ENCODE results near the gene FER. TPM values are rescaled to one million over a fixed set of nuclear protein-coding genes. Genes with fewer than 3 reads are reported as not detected.

Gene FER
- total and polyA plus RNA-seq, 2 experiments from 2014 or later = 10.6 to 29.4 TPM

DNA sequence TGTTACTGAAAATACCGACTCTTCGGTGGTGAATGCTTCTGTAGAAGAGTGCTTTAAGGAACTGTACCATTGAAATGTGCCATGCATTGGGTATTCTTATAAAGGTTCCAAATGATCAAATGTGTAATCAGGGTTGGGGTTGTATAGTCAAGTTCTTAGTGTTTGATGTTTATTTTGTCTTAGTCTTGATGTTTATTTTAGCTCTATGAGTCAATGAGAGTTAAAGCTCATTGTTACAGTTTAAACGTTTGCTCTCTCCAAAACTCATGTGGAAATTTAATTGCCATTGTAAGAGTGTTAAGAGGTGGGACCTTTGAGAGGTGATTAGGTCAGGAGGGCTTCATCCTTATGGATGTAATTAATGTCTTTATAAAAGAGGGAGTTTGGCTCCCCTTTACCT, 153.0 kb downstream of the FER start:
- Histone ChIP-seq H3K79me2 (no peaks in the 10 kb centered on the region), H3K27me3 (no peaks in the 10 kb centered on the region), H2AFZ (no peak overlapping the region), H3K9me3 (ENCODE audit: low read depth) (no peaks in the 10 kb centered on the region), H3K36me3 (replicated peaks; ENCODE audit: insufficient read depth, low read depth) (no peaks in the 10 kb centered on the region), H3K4me3 (no peak overlapping the region), H3K4me2 (no peak overlapping the region), H3K4me1 (ENCODE audit: insufficient read depth) (no peaks in the 10 kb centered on the region), H4K20me1 (ENCODE audit: insufficient read depth, poor library complexity, severe bottlenecking) (no peaks in the 10 kb centered on the region), H3K27ac (no peak overlapping the region), H3K9me2 (replicated peaks; ENCODE audit: insufficient read depth) (no peaks in the 10 kb centered on the region)
- no peak for DNase-seq (ENCODE audit: low spot score)
- no peak for TF ChIP-seq EZH2 (IDR thresholded peaks at IDR 0.05; ENCODE audit: borderline replicate concordance)
- TF ChIP-seq, protein P1, sequence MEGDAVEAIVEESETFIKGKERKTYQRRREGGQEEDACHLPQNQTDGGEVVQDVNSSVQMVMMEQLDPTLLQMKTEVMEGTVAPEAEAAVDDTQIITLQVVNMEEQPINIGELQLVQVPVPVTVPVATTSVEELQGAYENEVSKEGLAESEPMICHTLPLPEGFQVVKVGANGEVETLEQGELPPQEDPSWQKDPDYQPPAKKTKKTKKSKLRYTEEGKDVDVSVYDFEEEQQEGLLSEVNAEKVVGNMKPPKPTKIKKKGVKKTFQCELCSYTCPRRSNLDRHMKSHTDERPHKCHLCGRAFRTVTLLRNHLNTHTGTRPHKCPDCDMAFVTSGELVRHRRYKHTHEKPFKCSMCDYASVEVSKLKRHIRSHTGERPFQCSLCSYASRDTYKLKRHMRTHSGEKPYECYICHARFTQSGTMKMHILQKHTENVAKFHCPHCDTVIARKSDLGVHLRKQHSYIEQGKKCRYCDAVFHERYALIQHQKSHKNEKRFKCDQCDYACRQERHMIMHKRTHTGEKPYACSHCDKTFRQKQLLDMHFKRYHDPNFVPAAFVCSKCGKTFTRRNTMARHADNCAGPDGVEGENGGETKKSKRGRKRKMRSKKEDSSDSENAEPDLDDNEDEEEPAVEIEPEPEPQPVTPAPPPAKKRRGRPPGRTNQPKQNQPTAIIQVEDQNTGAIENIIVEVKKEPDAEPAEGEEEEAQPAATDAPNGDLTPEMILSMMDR (IDR thresholded peaks at IDR 0.05; ENCODE audit: poor library complexity) = no peak
- no peak for TF ChIP-seq EZH2phosphoT487 (IDR thresholded peaks at IDR 0.05; ENCODE audit: low read depth, severe bottlenecking, unreplicated experiment)
- 70% methylated on average over 3 of the region's 3 CpGs for WGBS (ENCODE audit: low lambda C conversion rate, missing lambda C conversion rate)

DNA sequence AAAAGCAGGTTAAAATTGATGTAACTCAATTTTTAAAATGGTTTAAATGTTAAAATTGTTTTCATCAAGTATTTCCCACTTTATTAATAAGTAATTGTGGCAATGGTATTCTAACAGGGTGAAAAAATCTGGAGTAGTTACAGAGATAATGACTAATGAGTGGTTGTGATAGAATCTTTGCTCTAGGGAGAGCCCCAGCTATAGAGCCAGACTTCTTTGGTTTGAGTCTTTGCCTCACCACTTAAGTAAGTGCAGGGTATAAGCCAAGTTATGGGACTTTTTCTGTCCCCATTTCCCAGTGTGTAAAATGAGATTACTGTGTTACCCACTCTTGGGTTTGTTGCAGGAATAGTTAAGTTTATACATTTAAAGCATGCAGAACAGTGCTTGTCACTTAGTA, 158.1 kb downstream of the FER start:
- Histone ChIP-seq H3K27me3 (no peaks in the 10 kb centered on the region), H3K4me1 (ENCODE audit: insufficient read depth) (no peaks in the 10 kb centered on the region), H3K9me2 (replicated peaks; ENCODE audit: insufficient read depth) (no peaks in the 10 kb centered on the region), H3K79me2 (no peaks in the 10 kb centered on the region), H3K36me3 (replicated peaks; ENCODE audit: insufficient read depth, low read depth) (no peaks in the 10 kb centered on the region), H4K20me1 (ENCODE audit: insufficient read depth, poor library complexity, severe bottlenecking) (no peaks in the 10 kb centered on the region), H3K27ac (no peak overlapping the region), H2AFZ (no peak overlapping the region), H3K9me3 (ENCODE audit: low read depth) (no peaks in the 10 kb centered on the region), H3K4me2 (no peak overlapping the region), H3K4me3 (no peak overlapping the region)
- DNase-seq (ENCODE audit: low spot score) = no peak
- TF ChIP-seq EZH2 (IDR thresholded peaks at IDR 0.05; ENCODE audit: borderline replicate concordance) = no peak

DNA sequence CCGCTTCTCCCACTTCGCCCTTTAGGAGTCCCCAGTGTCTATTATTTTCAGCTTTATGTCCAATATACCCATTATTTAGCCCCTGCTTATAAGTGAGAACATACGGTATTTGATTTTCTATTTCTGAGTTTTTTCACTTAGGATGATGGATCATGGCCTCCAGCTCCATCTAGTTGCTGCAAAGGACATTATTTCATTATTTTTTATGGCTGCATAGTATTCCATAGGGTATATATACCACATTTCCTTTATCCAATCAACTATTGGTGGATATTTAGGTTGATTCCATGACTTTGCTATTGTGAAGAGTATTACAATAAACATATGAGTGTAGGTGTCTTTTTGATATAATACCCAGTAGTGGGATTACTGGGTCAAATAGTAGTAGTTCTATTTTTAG, 162.9 kb downstream of the FER start:
- Histone ChIP-seq H3K27me3 (no peaks in the 10 kb centered on the region), H3K27ac (no peak overlapping the region), H4K20me1 (ENCODE audit: insufficient read depth, poor library complexity, severe bottlenecking) (no peaks in the 10 kb centered on the region), H3K4me3 (no peak overlapping the region), H3K9me2 (replicated peaks; ENCODE audit: insufficient read depth) (no peaks in the 10 kb centered on the region), H3K36me3 (replicated peaks; ENCODE audit: insufficient read depth, low read depth) (no peaks in the 10 kb centered on the region), H3K9me3 (ENCODE audit: low read depth) (no peaks in the 10 kb centered on the region), H3K4me2 (no peak overlapping the region), H3K79me2 (no peaks in the 10 kb centered on the region), H3K4me1 (ENCODE audit: insufficient read depth) (no peaks in the 10 kb centered on the region), H2AFZ (no peak overlapping the region)
- WGBS (ENCODE audit: low lambda C conversion rate, missing lambda C conversion rate) = 98% methylated on average over 3 of the region's 3 CpGs
- DNase-seq (ENCODE audit: low spot score) = no peak
- TF ChIP-seq EZH2phosphoT487 (IDR thresholded peaks at IDR 0.05; ENCODE audit: low read depth, severe bottlenecking, unreplicated experiment) = no peak
- TF ChIP-seq, protein P1 (IDR thresholded peaks at IDR 0.05; ENCODE audit: poor library complexity) = no peak
- no peak for TF ChIP-seq EZH2 (IDR thresholded peaks at IDR 0.05; ENCODE audit: borderline replicate concordance)

DNA sequence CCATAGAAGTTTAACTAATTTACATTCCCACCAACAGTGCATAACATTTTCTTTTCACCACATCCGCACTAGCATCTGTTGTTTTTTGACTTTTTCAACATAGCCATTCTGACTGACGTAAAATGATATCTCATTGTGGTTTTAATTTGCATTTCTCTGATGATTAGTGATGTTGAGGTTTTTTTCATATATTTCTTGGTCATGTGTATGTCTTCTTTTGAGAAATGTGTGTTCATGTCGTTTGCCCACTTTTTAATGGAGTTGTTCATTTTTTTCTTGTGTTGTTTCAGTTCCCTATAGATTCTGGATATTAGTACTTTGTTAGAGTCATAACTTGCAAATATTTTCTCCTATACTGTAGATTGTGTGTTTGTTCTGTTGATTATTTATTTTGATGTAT, 163.4 kb downstream of the FER start:
- no peak overlapping the region for H3K4me2 ChIP-seq
- no peaks in the 10 kb centered on the region for H3K27me3 ChIP-seq
- no peaks in the 10 kb centered on the region for H4K20me1 ChIP-seq (ENCODE audit: insufficient read depth, poor library complexity, severe bottlenecking)
- H3K27ac ChIP-seq = no peak overlapping the region
- 99% methylated on average over 3 of the region's 3 CpGs for WGBS (ENCODE audit: low lambda C conversion rate, missing lambda C conversion rate)
- H3K4me1 ChIP-seq (ENCODE audit: insufficient read depth) = no peaks in the 10 kb centered on the region
- no peaks in the 10 kb centered on the region for H3K36me3 ChIP-seq (replicated peaks; ENCODE audit: insufficient read depth, low read depth)
- H2AFZ ChIP-seq = no peak overlapping the region
- H3K9me3 ChIP-seq (ENCODE audit: low read depth) = no peaks in the 10 kb centered on the region
- H3K79me2 ChIP-seq = no peaks in the 10 kb centered on the region
- no peak for DNase-seq (ENCODE audit: low spot score)
- no peak overlapping the region for H3K4me3 ChIP-seq
- no peak for TF ChIP-seq EZH2 (IDR thresholded peaks at IDR 0.05; ENCODE audit: borderline replicate concordance)
- TF ChIP-seq EZH2phosphoT487 (IDR thresholded peaks at IDR 0.05; ENCODE audit: low read depth, severe bottlenecking, unreplicated experiment) = no peak
- TF ChIP-seq, protein P1 (IDR thresholded peaks at IDR 0.05; ENCODE audit: poor library complexity) = no peak
- no peaks in the 10 kb centered on the region for H3K9me2 ChIP-seq (replicated peaks; ENCODE audit: insufficient read depth)
